GM18870 (cell line): Measurements from ENCODE around the gene TRAM2.

ENCODE experiments used
- ATAC-seq: cut with Tn5 transposase; IDR thresholded peaks from one replicate; pipeline ENCODE4 v1.9.1; 2021; ENCODE audit warnings: moderate library complexity; ENCODE audit not compliant: unreplicated experiment

The TRAM2 gene

DNA sequence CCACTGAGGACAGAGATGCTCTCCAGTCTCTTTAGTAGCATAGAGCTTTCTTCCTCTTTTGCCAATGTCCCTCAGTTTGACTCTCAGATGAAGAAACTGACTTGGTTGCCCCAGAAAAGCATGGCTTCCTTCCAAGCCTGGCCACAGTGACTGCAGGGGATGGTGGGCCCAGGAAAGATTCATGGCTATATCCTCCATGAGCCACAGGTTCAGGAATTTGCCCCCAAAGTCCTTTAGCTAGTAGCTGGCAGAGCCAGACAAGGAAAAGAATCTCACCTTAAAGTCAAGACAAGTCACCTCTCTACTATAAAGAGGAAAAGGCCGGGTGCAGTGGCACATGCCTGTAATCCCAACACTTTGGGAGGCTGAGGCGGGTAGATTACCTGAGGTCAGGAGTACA is 43.4 kb downstream of the TRAM2 start:
- ATAC-seq, result no peak

- ATAC-seq, result no peak
These were observed 44.4 kb downstream of the TRAM2 start for GRCh38 chr6:52532457-52532856.

GRCh38 chr6:52531834-52532233 is 45.0 kb downstream of the TRAM2 start:
- no peak for ATAC-seq

DNA sequence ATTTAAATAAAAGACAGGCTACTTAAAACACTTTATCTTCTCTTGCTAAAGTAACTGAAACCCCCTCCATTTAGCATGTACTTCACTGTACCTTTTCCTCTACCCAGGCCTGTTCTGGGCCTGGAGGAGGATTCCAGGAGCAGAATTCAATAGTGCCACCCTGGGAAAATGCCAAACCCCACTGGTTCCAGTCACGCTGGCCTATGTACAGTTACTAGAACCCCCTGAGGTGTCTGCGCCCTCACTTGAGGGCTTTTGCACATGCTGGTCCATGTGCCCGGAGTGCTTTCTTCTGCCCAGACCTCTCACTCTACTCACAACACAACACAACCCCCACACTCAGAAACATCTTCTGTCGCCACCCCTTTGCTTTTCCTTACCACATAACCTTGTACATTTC is 45.5 kb downstream of the TRAM2 start:
- ATAC-seq, result no peak

DNA sequence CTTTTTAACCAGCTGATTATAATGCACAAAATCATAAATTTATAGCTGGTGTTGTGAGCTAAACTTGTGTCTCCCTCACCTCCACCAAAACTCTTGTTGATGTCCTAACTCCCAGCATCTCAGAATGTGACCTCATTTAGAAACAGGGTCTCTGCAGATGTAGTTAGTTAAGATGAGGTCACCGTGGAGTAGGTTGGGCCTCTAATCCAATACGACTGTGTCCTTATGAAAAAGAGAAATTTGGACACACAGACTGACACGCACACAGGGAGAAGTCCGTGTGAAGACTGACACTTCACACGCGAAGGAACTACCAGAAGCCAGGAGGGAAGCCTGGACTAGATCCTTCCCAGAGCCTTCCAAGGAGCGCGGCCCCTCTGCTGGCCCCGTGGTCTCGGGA is 46.5 kb downstream of the TRAM2 start:
- no peak for ATAC-seq

- no peak for ATAC-seq
These were observed 47.5 kb downstream of the TRAM2 start for GRCh38 chr6:52529311-52529710.

DNA sequence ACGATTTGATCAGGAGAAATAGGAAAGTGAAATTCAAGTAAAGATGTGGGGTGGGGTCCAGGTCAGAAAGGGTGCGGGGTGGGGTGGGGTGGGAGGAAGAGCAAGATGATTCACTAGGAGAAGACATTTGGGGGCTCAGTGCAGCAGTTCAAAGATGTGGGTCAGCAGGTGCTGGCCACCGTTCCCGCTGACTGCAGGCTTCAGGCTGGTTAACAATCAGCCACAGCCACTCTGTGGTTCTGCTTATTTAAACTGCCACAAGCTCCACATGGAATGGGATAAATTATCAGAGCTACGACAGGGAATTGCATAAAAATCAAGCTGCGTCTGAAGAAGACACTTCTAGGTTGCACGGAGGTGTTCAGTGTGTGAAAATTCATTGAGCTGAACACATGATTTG is 49.4 kb downstream of the TRAM2 start:
- ATAC-seq, result no peak

- no peak for ATAC-seq
These were observed 50.2 kb downstream of the TRAM2 start for GRCh38 chr6:52526634-52527033.

- ATAC-seq, result no peak
These were observed 51.9 kb downstream of the TRAM2 start for GRCh38 chr6:52524918-52525317.

- no peak for ATAC-seq
These were observed 53.3 kb downstream of the TRAM2 start for GRCh38 chr6:52523378-52524142.

- ATAC-seq, result no peak
These were observed 54.2 kb downstream of the TRAM2 start for GRCh38 chr6:52522655-52523054.

DNA sequence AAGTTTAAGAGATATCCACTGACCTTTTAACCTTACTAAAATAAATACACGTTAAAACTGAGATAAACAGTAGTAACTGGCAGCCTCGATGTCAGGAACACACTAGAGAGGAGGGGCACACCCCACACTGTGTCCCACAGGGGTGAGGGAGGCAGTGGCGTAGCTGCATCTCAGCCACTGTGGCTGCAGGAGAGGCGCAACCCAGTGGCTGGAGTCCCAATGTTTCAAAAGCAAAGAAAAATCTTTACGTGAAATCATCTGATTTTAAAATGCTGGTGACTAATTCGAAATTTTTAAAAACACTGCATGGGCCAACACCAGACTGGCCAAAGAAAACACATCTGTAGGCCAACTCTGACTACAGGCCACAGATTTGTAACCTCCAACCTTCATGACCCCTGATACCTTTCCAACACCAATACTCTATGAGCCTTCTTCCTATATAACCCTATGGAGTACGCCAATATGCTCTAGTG is 54.7 kb downstream of the TRAM2 start:
- no peak for ATAC-seq

DNA sequence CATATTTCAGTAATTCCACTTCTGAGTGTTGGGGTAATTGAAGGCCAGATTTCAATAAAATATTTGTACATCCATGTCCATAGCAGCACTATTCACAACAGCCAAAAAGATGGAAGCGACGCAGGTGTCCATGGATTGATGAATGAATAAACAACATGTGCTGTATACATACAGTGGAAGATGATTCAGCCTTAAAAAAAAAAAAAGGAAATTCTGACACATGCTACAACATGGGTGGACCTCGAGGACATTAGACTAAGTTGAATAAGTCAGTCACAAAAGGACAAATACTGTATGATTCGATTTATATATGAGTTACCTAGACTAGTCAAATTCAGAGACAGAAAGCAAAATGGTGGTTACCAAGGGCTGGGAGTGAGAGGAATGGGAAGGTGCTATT is 57.2 kb downstream of the TRAM2 start:
- ATAC-seq, result no peak

DNA sequence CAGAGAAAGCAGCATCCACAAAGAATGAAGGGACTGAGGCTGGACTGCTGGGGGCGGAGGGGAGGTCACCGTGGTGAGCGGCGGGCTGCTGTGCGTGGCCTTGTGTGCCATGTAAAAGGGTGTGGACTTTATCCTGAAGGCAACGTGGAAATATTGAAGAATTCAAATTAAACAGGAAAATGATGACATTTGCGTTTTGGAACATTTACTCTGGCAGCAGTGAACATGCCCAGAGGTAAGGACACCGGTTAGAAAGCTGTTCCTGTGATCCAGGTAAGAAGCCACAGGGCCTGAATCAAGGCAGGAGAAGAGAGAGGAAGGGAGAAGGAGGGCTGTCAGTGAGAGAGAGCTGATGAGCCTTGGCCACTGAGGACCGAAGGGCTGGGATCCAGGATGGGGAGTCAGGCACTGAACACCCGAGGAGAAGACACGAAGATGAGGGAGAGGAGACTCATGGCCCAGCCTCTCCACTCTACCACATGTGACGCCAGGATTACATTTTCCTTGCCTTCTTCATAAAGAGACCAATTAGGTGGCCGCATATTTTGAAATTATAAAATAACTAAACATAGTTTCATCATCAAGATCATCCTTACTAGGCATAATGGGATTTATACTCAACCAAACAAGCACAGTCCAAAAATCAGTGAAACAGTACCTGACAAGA is 58.4 kb downstream of the TRAM2 start:
- no peak for ATAC-seq

DNA sequence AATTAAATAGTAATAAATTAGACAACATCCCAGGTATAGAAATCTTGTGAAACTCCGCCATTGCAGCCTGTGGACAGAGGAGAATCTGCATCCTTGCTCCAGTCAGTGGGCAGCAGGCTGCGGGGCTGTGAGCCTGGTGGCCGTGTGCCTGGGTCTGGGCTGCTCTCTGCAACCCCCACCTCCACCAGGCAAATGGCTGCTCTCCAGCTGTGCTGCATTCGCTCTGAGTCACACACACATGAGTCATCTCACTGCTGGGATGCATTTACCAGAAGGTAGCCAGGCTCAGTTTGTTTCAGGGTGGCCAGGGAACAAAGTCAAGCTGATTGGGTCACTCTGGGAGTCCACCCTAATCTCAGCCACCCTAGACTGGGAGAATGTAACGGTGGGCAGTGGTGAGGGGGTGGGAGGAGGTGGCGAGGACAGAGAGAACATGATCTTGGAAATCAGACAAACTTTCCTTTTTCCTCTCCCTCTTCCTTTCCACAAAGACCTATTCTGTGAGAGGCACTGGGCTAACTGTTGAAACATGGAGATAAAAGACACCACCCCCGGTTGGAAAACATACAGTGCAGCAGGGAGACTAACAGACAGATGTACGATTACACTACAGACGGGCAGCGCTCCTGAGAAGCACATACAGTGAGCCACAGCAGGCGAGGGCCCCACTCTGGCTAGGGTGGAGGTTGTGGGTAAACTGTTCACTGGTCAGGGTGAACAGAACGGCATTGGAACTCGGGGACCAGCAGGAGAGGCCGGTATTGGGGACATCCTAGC is 59.2 kb downstream of the TRAM2 start:
- ATAC-seq, result peak; percentile 97

- ATAC-seq, result no peak
These were observed 59.9 kb downstream of the TRAM2 start for GRCh38 chr6:52516943-52517342.

- no peak for ATAC-seq
These were observed 60.6 kb downstream of the TRAM2 start for GRCh38 chr6:52516269-52516668.

DNA sequence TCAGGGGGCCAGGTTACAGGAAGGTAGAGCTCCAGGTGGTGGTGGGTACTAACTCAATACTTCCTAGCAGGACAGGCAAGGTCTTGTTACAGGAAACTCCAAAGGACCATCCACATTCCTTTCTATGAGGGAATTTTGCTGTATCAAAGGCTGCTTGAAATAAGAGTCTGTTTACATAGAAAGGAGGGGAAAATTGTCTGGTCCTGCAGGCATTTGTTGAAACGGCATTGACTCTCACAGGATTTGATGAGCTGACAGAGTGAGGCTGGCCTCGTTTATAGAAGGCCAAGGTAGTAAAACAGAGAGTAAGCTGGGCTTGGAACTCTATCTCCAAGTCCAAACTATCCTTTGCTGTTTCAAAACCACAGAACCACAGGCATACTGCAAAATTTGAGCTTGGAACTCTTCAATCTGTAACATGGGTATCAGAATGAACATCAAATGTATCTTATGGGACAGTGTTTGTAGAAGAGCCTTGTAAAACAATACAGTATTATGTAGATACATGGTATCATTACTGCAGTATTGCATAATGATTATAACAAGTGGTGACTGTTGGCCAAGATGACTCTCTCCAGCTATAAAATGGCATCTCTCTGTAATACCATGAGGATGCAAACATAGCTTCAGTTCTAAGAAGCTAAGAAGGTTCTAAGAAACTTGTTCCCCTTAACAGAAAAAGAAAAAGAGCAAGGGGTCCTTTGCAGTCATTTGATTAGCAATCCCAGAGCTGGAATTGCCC is 61.5 kb downstream of the TRAM2 start:
- no peak for ATAC-seq

DNA sequence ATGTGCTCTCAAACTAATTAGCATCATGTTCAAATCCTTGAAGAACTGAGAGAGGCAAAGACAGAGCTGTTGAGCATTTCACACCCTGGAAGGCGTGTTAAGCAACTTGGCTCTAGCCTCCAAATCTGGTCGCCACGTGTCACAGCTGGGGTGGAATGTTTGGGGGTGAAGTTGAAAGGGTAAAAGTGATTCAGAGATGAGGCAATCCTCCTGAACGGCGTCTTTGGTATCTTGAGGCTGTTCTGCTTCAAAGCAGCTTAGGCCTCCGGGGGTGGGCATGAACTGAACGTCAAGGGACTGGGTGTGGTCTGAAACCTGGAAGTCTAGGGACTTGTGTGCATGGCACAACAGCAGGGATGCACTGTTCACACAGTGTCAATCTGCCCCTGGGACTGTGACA is 62.3 kb downstream of the TRAM2 start:
- no peak for ATAC-seq

DNA sequence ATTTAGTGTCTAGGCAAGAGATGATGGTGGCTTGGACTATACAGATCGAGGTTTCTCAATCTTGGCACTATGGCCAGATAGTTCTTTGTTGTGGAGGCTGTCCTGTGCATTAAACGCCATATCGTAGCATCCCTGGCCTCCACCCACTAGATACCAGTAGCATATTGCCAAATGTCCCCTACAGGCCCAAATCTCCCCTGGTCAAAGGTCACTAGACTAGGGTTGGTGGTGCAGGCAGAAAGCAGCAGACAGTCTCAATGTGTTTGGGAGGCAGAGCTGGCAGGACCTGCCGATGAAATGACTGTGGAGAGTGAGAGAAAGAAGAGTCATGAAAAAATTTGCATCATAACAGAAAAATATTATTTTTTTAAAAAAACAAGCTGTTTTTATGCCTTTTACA is 63.0 kb downstream of the TRAM2 start:
- ATAC-seq, result no peak

DNA sequence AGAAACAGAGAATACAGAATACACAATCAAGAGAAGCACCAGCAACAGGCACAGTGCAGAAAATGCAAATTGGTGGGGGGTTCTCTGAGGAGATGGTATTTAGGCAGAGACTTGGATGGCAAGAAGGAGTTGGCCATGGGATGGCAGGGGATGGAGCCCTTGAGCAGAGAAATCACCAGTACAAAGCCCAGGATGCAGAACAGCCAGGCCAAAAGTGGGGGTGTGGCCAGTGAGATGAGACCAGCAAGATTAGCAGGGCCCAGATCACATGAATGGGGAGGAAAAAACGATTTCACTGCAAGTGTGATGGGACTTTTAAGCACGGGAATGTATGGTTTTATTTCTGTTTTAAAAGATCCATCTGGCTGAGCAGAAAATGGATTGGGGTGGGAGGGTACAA is 63.4 kb downstream of the TRAM2 start:
- ATAC-seq, result no peak
